ENCODE results near the gene BLOC1S1. TPM values are rescaled to one million over a fixed set of nuclear protein-coding genes. Genes with fewer than 3 reads are reported as not detected.

Gene BLOC1S1
- total and polyA plus RNA-seq, 9 of the 15 experiments (the other 6 are each of a cell fraction or from before 2014, with no cell fraction given) = 75.2 to 161 (median 98.8) TPM

DNA sequence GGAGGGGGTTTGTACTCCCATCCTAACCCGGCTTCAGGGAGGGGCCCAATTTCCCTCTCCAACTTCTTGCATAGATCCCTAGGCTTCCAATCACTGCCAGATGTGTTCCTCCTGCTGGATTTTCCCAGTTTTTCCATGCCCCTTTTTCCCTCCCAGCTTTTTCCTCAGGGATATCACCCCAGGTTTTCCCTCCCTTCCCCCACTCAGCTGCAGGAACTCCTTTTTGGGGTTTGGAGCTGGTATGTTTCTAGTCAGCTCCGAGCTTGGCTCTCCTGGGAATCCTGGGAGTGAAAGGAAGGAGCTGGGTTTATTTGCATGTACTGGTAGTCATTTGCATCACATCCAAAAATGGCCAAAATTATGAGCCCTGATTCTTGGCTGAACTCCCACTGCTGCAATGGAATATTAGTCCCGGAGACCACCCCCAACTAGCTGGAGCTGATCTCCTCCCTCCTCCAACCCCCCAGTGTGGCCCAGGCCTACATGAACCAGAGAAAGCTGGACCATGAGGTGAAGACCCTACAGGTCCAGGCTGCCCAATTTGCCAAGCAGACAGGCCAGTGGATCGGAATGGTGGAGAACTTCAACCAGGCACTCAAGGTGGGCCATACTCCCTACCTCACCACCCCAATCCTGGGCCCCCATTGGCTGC is 2.9 kb downstream of the BLOC1S1 start:
- H3K4me1 ChIP-seq (replicated peaks in 1 of 2; ENCODE audit: control insufficient read depth in 2 of 2, insufficient read depth in 2 of 2, low read length in 2 of 2) = peaks cover 18 to 23% of the 10 kb centered on the region in 2 experiments; a peak in 4 of 5 replicates
- 0 out of 4 replicates have a peak overlapping the region, but pooled peaks of 1 of the 2 experiments have one; percentile 29 for H3K9ac ChIP-seq (ENCODE audit: insufficient read depth in 1 of 2, low read depth in 2 of 2, low read length in 2 of 2)
- H3K4me3 ChIP-seq = no peak overlapping the region
- TF ChIP-seq POLR2H (tag; IDR thresholded peaks at IDR 0.05; ENCODE audit: low read depth) (no peak), XRCC4 (IDR thresholded peaks at IDR 0.05; ENCODE audit: extremely low read depth, insufficient read depth, insufficient read length) (no peak), MECOM (CRISPR knock-in tag; IDR thresholded peaks at IDR 0.05) (no peak), ZNF586 (CRISPR knock-in tag; conservative IDR thresholded peaks at IDR 0.05) (no peak), DMBX1 (CRISPR knock-in tag; IDR thresholded peaks at IDR 0.05; ENCODE audit: borderline replicate concordance) (no peak), SAP30 (IDR thresholded peaks at IDR 0.05; ENCODE audit: borderline replicate concordance, insufficient read depth, low read depth, low read length, poor library complexity, severe bottlenecking) (no peak)
- TF ChIP-seq, protein P1, sequence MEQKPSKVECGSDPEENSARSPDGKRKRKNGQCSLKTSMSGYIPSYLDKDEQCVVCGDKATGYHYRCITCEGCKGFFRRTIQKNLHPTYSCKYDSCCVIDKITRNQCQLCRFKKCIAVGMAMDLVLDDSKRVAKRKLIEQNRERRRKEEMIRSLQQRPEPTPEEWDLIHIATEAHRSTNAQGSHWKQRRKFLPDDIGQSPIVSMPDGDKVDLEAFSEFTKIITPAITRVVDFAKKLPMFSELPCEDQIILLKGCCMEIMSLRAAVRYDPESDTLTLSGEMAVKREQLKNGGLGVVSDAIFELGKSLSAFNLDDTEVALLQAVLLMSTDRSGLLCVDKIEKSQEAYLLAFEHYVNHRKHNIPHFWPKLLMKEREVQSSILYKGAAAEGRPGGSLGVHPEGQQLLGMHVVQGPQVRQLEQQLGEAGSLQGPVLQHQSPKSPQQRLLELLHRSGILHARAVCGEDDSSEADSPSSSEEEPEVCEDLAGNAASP (IDR thresholded peaks at IDR 0.05) = no peak
- TF ChIP-seq, protein P2, sequence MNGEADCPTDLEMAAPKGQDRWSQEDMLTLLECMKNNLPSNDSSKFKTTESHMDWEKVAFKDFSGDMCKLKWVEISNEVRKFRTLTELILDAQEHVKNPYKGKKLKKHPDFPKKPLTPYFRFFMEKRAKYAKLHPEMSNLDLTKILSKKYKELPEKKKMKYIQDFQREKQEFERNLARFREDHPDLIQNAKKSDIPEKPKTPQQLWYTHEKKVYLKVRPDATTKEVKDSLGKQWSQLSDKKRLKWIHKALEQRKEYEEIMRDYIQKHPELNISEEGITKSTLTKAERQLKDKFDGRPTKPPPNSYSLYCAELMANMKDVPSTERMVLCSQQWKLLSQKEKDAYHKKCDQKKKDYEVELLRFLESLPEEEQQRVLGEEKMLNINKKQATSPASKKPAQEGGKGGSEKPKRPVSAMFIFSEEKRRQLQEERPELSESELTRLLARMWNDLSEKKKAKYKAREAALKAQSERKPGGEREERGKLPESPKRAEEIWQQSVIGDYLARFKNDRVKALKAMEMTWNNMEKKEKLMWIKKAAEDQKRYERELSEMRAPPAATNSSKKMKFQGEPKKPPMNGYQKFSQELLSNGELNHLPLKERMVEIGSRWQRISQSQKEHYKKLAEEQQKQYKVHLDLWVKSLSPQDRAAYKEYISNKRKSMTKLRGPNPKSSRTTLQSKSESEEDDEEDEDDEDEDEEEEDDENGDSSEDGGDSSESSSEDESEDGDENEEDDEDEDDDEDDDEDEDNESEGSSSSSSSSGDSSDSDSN (IDR thresholded peaks at IDR 0.05; ENCODE audit: borderline replicate concordance in 1 of 2, low read depth in 2 of 2, low read length in 2 of 2) = no peak
- H3K27me3 ChIP-seq (ENCODE audit: control insufficient read depth in 2 of 2, insufficient read depth in 2 of 2, low read length in 2 of 2) = no peaks in the 10 kb centered on the region
- no peak overlapping the region for H3K4me2 ChIP-seq (ENCODE audit: insufficient read depth, low read length)
- H3K79me2 ChIP-seq (ENCODE audit: control insufficient read depth, insufficient read depth, low read length) = peaks cover 6% of the 10 kb centered on the region; the same call in 2 of the 3 replicates
- in situ Hi-C loops (cut with MboI) (no loop called here), intact Hi-C loops (cut with micrococcal nuclease) (no loop called here)
- H3K9me3 ChIP-seq (replicated peaks; ENCODE audit: control insufficient read depth, insufficient read depth, low read depth, low read length) = no peaks in the 10 kb centered on the region
- 0 out of 2 replicates have a peak, but pooled peaks cover 2% of the 10 kb centered on the region for H4K20me1 ChIP-seq (replicated peaks; ENCODE audit: control insufficient read depth, insufficient read depth, low read length)
- 71% methylated on average over 2 of the region's 4 CpGs for WGBS (ENCODE audit: insufficient coverage, low coverage, missing lambda C conversion rate)
- no peak for DNase-seq (ENCODE audit: extremely low read depth in 1 of 4, low spot score in 3 of 4)
- CTCF ChIA-PET (ENCODE audit: low intra/inter-chr PET ratio) = no interaction called here
- H3K36me3 ChIP-seq (ENCODE audit: control insufficient read depth, insufficient read depth, low read length) = peaks cover 6% of the 10 kb centered on the region; the same call in 2 of the 3 replicates
- BruUV-seq (replicated peaks) = no TSS peak
- no peak overlapping the region for H2AFZ ChIP-seq (ENCODE audit: low read depth, low read length)
- POLR2A ChIA-PET = interaction anchor here (0.5 to 1.3 kb wide), 6 partner anchors 8 to 600 kb away, joined by 3 to 6 read pairs (median 4); no protein-coding TSS in a partner anchor
- FAIRE-seq = no peak
- no peak for ATAC-seq
- H3K27ac ChIP-seq (ENCODE audit: extremely low read depth, low read depth, low read length) = no peak overlapping the region
- H3K9me1 ChIP-seq (ENCODE audit: control insufficient read depth, insufficient read depth, low read length) = no peaks in the 10 kb centered on the region
